Left lung (tissue), 10 donors: Measurements from ENCODE around the gene BDNF. TPM values are rescaled to one million over a fixed set of nuclear protein-coding genes. Genes with fewer than 3 reads are reported as not detected.

Experiments used
- ATAC-seq: fragments of 200-7000 bp; cut with Tn5 transposase; one replicate; pipeline ENCODE4 v1.9.1; 2020; ENCODE audit warnings: moderate library complexity
- DNase-seq, 4 donors: peaks; one replicate each; pipeline ENCODE4 v3.0.0-alpha.2; 2013 to 2020
- H3K27ac ChIP-seq, 2 donors: fragments of 200-600 bp; sonication (generic) in 1 of 2; one replicate each; pipeline versions ENCODE4 v1.5.0 to v1.8.0; 2020 to 2021
- H3K27me3 ChIP-seq, 2 donors: fragments of 200-600 bp; sonication (generic) in 1 of 2; one replicate each; pipeline versions ENCODE4 v1.5.0 to v1.8.0; 2020 to 2021
- H3K36me3 ChIP-seq, 2 donors: fragments of 200-600 bp; sonication (generic) in 1 of 2; one replicate each; pipeline versions ENCODE4 v1.5.0 to v1.8.0; 2020 to 2021
- H3K4me1 ChIP-seq, 2 donors: fragments of 200-600 bp; one replicate each; pipeline ENCODE4 v1.8.0; 2021
- H3K4me3 ChIP-seq, 2 donors: fragments of 200-600 bp; sonication (generic) in 1 of 2; one replicate each; pipeline versions ENCODE4 v1.5.0 to v1.8.0; 2020 to 2021; ENCODE audit warnings: mild to moderate bottlenecking in 1 of 2
- H3K9me3 ChIP-seq, 2 donors: fragments of 200-600 bp; sonication (generic) in 1 of 2; one replicate each; pipeline versions ENCODE4 v1.5.0 to v1.8.0; 2020 to 2021
- CTCF ChIP-seq, 2 donors: fragments of 200-600 bp; sonication (generic) in 1 of 2; IDR thresholded peaks; one replicate each; pipeline versions ENCODE4 v1.5.0 to v1.8.0; 2021; ENCODE audit warnings: antibody characterized with exemption in 2 of 2
- intact Hi-C, 2 donors: fragments of 100-400 bp; cut with DNase I; formaldehyde crosslinking; loops; one replicate each; pipeline versions ENCODE4 v1.11.2 to v1.14.2; 2022
- polyA plus RNA-seq, 6 donors: library from polyadenylated mRNA; unstranded; fragments of 120-200 nt; gene quantifications; one replicate each; pipeline ENCODE4 v1.2.1, GENCODE V29; 2013; ENCODE audit not compliant: insufficient read length in 6 of 6
- total RNA-seq, 2 donors: library from RNA; stranded (reverse); fragmentation: NEBNext Ultra II Directional; extraction: Animal tissue kit (Norgen Biotek cat#: 25700); gene quantifications; one replicate each; pipeline ENCODE4 v1.2.1, GENCODE V29; 2021
- donor health status: DM: no; HTN: yes; CAD: no.
- donor health status: DM: no; HTN: no; CAD: no.

The BDNF gene
- total and polyA plus RNA-seq, 8 donors: 0.27 to 1.2 (median 0.54) TPM

DNA sequence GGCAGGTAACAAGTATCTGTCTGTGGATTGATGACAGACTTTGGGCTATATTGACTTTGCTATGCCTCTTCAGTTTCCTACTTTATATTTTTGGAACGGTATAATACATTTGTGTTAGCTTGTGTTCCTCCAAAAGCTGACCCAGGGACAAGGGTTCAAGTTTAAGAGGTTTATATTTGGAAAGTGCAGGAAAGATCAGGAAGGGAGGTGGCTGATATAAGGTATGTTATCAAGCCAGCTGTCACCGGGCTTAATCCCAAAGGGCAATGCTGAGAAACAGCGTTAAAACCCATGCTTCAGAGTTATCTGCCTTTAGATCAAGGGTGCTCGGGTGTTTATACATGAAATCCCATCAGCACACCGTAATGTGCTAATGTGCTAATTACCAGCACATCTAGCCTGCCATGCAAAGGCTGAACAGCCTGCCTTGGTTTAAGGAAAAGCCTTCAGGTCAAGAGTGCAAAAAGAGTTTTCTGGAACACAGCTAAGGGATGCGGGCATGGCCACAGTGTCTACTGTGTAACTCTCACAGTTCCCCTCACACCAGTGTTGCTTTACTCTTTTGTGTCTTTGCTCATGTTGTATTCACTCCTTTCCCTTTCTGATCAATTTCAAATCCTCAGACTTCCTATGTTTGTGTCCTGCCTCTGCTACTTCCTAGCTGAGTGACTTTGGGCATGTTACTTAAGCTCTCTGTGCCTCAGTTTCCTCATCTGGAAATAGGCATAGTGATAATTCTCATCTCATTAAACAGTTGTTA, 77.5 kb downstream of the BDNF start:
- ATAC-seq (no peak), DNase-seq (no peak)
- no peak overlapping the region for H3K27ac ChIP-seq
- intact Hi-C loops: no loop called here
- H3K36me3 ChIP-seq: no peaks in the 10 kb centered on the region
- TF ChIP-seq CTCF (IDR thresholded peaks at IDR 0.05): no peak
- H3K9me3 ChIP-seq: no peaks in the 10 kb centered on the region
- no peak overlapping the region for H3K4me3 ChIP-seq
- no peaks in the 10 kb centered on the region for H3K27me3 ChIP-seq
- no peaks in the 10 kb centered on the region for H3K4me1 ChIP-seq

- H3K27ac ChIP-seq: no peak overlapping the region
- H3K9me3 ChIP-seq: no peaks in the 10 kb centered on the region
- no peak overlapping the region for H3K4me3 ChIP-seq
- H3K27me3 ChIP-seq: no peaks in the 10 kb centered on the region
- no peak for TF ChIP-seq CTCF (IDR thresholded peaks at IDR 0.05)
- no peaks in the 10 kb centered on the region for H3K4me1 ChIP-seq
- peak in 1 of 4 donors; percentile 9 for DNase-seq
- intact Hi-C loops: no loop called here
- no peaks in the 10 kb centered on the region for H3K36me3 ChIP-seq
- ATAC-seq: no peak
Observed at GRCh38 chr11:27621405-27622161, 78.7 kb downstream of the BDNF start.

DNA sequence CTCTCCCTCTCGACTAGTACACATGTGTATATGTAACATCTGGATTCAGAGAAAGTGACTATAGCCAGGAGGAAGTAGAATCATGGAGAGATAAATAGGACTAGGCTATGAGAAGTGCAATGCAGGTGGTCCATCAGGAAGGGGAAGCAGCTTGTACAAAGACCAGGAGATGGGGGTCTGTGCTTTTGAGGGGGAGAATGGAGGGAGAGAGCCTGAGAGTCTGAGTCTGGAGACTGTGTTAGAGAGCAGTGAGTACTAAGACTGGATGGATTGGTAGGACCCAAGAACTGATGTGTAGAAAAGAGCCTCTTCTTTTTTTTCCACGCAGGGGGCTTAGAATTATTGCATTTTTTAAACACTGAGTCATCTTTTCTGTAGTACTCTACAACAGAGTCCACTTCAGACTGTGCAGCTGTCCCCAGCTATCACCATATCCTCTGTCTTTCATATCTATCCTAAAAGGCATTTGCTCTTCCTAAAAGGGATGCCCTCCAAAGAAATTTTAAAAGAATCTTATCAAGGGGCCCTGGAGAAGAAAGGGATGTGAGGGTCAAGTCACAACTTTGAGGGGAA, 80.4 kb downstream of the BDNF start:
- Histone ChIP-seq H3K36me3 (no peaks in the 10 kb centered on the region), H3K4me1 (no peaks in the 10 kb centered on the region), H3K27me3 (no peaks in the 10 kb centered on the region), H3K4me3 (no peak overlapping the region), H3K9me3 (no peaks in the 10 kb centered on the region), H3K27ac (no peak overlapping the region)
- intact Hi-C loops: no loop called here
- TF ChIP-seq CTCF (IDR thresholded peaks at IDR 0.05): no peak
- DNase-seq: no peak
- ATAC-seq: no peak

DNA sequence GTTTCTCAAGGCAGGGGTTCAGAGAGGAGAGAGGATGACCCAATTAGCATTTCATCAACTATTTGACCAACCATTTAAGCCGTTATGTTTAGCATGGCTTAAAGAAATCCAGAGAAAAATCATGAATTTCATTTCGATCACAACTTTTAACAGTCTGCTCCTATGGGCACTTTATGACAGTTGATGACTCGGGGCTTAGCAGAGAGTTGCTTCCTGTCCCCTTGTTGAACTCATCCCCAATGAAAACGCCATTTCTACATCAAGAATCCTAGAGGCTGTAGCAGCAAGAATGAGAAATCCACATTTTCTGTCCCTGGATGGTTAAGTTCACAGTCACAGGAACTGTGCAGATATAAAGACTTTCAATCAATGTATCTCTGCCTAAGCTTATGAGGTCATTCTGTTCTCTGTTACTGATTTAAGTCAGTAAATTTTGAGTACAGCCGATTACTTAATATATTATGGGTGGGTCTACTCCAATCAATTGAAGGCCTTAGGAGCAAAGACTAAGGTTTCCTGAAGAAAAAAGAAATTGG, 81.1 kb downstream of the BDNF start:
- no peaks in the 10 kb centered on the region for H3K9me3 ChIP-seq
- TF ChIP-seq CTCF (IDR thresholded peaks at IDR 0.05): no peak
- no peak overlapping the region for H3K27ac ChIP-seq
- intact Hi-C loops: no loop called here
- no peak for DNase-seq
- ATAC-seq: no peak
- H3K4me3 ChIP-seq: no peak overlapping the region
- no peaks in the 10 kb centered on the region for H3K27me3 ChIP-seq
- no peaks in the 10 kb centered on the region for H3K4me1 ChIP-seq
- H3K36me3 ChIP-seq: no peaks in the 10 kb centered on the region
